Breast epithelium (tissue), 4 donors: ENCODE results near the gene PEDS1. TPM values are rescaled to one million over a fixed set of nuclear protein-coding genes. Genes with fewer than 3 reads are reported as not detected.

Experiments
- DNase-seq, 2 donors: peaks; one replicate each; pipeline ENCODE4 v3.0.0-alpha.2; 2019; ENCODE audit warnings: low spot score in 2 of 2
- H3K27ac ChIP-seq, 2 donors: fragments of 200-600 bp; sonication (generic) in 1 of 2; one replicate each; pipeline ENCODE4 v1.5.1; 2016 to 2019; ENCODE audit warnings: mild to moderate bottlenecking in 1 of 2
- H3K27me3 ChIP-seq, 2 donors: fragments of 200-600 bp; sonication (generic) in 1 of 2; one replicate each; pipeline versions ENCODE4 v1.5.1 to v1.6.0; 2017 to 2019; ENCODE audit warnings: control low read depth in 1 of 2, mild to moderate bottlenecking in 1 of 2
- H3K36me3 ChIP-seq: fragments of 200-600 bp; one replicate; pipeline ENCODE4 v1.5.1; 2019
- H3K4me1 ChIP-seq, 2 donors: fragments of 200-600 bp; sonication (generic); one replicate each; pipeline ENCODE4 v1.5.1; 2016 to 2019; ENCODE audit warnings: control low read depth in 1 of 2
- H3K4me3 ChIP-seq, 3 donors: fragments of 200-600 bp; sonication (generic); 1 replicate in 2 of 3; 2 replicates in 1 of 3; pipeline ENCODE4 v1.5.1; 2016 to 2019; ENCODE audit warnings: mild to moderate bottlenecking in 3 of 3, moderate library complexity in 2 of 3
- H3K9me3 ChIP-seq, 2 donors: fragments of 200-600 bp; sonication (generic) in 1 of 2; one replicate each; pipeline ENCODE4 v1.5.1; 2016 to 2019; ENCODE audit warnings: control low read depth in 1 of 2
- CTCF ChIP-seq, 3 donors: fragments of 450-650 bp; IDR thresholded peaks; one replicate each; pipeline ENCODE4 v1.5.1; 2016 to 2017; ENCODE audit warnings: antibody characterized with exemption in 3 of 3, mild to moderate bottlenecking in 3 of 3, moderate library complexity in 3 of 3
- POLR2A ChIP-seq: fragments of 450-650 bp; IDR thresholded peaks from one replicate; pipeline ENCODE4 v1.6.1; 2016; ENCODE audit warnings: antibody characterized with exemption, mild to moderate bottlenecking, moderate library complexity
- POLR2AphosphoS5 ChIP-seq, 3 donors: sonication (generic); formaldehyde crosslinking; IDR thresholded peaks; one replicate each; pipeline ENCODE4 v1.6.1; 2017; ENCODE audit warnings: antibody characterized with exemption in 3 of 3
- intact Hi-C: fragments of 100-400 bp; cut with DNase I; formaldehyde crosslinking; loops from one replicate; pipeline ENCODE4 v1.15.1; 2023; ENCODE audit warnings: low total_unique reads
- total RNA-seq, 3 donors: library from RNA; depleted of rRNA; stranded (reverse); fragments of >200 nt; gene quantifications; one replicate each; pipeline ENCODE4 v1.1.0, GENCODE V29; 2016

Gene PEDS1
- total RNA-seq, 3 donors from 2014 or later: 12.9 to 29.4 (median 18.0) TPM

GRCh38 chr20:50133474-50134217 is 19.9 kb downstream of the PEDS1 start:
- Histone ChIP-seq H3K27ac (no peak overlapping the region), H3K36me3 (no peaks in the 10 kb centered on the region), H3K27me3 (no peaks in the 10 kb centered on the region), H3K4me3 (no peak overlapping the region), H3K4me1 (peaks cover 0 to 5% of the 10 kb centered on the region in 2 donors), H3K9me3 (no peaks in the 10 kb centered on the region)
- no peak for DNase-seq
- TF ChIP-seq POLR2AphosphoS5 (IDR thresholded peaks at IDR 0.05) (no peak), CTCF (IDR thresholded peaks at IDR 0.05) (no peak), POLR2A (no peak)
- intact Hi-C loops: no loop called here

GRCh38 chr20:50133041-50133440 is 20.5 kb downstream of the PEDS1 start:
- Histone ChIP-seq H3K36me3 (no peaks in the 10 kb centered on the region), H3K27me3 (no peaks in the 10 kb centered on the region), H3K9me3 (no peaks in the 10 kb centered on the region), H3K4me3 (no peak overlapping the region), H3K4me1 (peaks cover 0 to 3% of the 10 kb centered on the region in 2 donors), H3K27ac (no peak overlapping the region)
- TF ChIP-seq POLR2AphosphoS5 (IDR thresholded peaks at IDR 0.05): no peak
- TF ChIP-seq CTCF (IDR thresholded peaks at IDR 0.05): no peak
- TF ChIP-seq POLR2A: no peak
- intact Hi-C loops: no loop called here
- DNase-seq: no peak

GRCh38 chr20:50130995-50131394 is 22.5 kb downstream of the PEDS1 start:
- Histone ChIP-seq H3K27ac (no peak overlapping the region), H3K4me1 (no peaks in the 10 kb centered on the region), H3K4me3 (no peak overlapping the region), H3K9me3 (no peaks in the 10 kb centered on the region), H3K36me3 (peaks cover 4% of the 10 kb centered on the region), H3K27me3 (no peaks in the 10 kb centered on the region)
- no peak for TF ChIP-seq POLR2A
- no peak for TF ChIP-seq CTCF (IDR thresholded peaks at IDR 0.05)
- no peak for TF ChIP-seq POLR2AphosphoS5 (IDR thresholded peaks at IDR 0.05)
- DNase-seq: no peak
- intact Hi-C loops: no loop called here

GRCh38 chr20:50130356-50130723 is 23.2 kb downstream of the PEDS1 start:
- no peak overlapping the region for H3K27ac ChIP-seq

More at GRCh38 chr20:50130356-50130723, 23.2 kb downstream of the PEDS1 start:
- Histone ChIP-seq H3K4me3 (no peak overlapping the region), H3K9me3 (no peaks in the 10 kb centered on the region), H3K27me3 (no peaks in the 10 kb centered on the region), H3K4me1 (no peaks in the 10 kb centered on the region), H3K36me3 (peaks cover 4% of the 10 kb centered on the region)
- TF ChIP-seq CTCF (IDR thresholded peaks at IDR 0.05): no peak
- TF ChIP-seq POLR2A: no peak
- no peak for TF ChIP-seq POLR2AphosphoS5 (IDR thresholded peaks at IDR 0.05)
- intact Hi-C loops: no loop called here
- no peak for DNase-seq
